ENCODE measurements around the gene GSDME.

GRCh38 chr7:24714676-24715010, 42.6 kb downstream of the GSDME start:
- TF ChIP-seq CSDC2 (CRISPR knock-in tag; IDR thresholded peaks at IDR 0.05): no peak
- no peak for TF ChIP-seq ZFP30 (CRISPR knock-in tag; IDR thresholded peaks at IDR 0.05)
- TF ChIP-seq, protein P1, sequence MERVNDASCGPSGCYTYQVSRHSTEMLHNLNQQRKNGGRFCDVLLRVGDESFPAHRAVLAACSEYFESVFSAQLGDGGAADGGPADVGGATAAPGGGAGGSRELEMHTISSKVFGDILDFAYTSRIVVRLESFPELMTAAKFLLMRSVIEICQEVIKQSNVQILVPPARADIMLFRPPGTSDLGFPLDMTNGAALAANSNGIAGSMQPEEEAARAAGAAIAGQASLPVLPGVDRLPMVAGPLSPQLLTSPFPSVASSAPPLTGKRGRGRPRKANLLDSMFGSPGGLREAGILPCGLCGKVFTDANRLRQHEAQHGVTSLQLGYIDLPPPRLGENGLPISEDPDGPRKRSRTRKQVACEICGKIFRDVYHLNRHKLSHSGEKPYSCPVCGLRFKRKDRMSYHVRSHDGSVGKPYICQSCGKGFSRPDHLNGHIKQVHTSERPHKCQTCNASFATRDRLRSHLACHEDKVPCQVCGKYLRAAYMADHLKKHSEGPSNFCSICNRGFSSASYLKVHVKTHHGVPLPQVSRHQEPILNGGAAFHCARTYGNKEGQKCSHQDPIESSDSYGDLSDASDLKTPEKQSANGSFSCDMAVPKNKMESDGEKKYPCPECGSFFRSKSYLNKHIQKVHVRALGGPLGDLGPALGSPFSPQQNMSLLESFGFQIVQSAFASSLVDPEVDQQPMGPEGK (CRISPR knock-in tag; IDR thresholded peaks at IDR 0.05; ENCODE audit: borderline replicate concordance): no peak
- TF ChIP-seq SNAI2 (CRISPR knock-in tag; IDR thresholded peaks at IDR 0.05): no peak
- TF ChIP-seq, protein P2, sequence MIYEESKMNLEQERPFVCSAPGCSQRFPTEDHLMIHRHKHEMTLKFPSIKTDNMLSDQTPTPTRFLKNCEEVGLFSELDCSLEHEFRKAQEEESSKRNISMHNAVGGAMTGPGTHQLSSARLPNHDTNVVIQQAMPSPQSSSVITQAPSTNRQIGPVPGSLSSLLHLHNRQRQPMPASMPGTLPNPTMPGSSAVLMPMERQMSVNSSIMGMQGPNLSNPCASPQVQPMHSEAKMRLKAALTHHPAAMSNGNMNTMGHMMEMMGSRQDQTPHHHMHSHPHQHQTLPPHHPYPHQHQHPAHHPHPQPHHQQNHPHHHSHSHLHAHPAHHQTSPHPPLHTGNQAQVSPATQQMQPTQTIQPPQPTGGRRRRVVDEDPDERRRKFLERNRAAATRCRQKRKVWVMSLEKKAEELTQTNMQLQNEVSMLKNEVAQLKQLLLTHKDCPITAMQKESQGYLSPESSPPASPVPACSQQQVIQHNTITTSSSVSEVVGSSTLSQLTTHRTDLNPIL (CRISPR knock-in tag; IDR thresholded peaks at IDR 0.05; ENCODE audit: low read depth): no peak
- TF ChIP-seq ZFP3 (CRISPR knock-in tag; IDR thresholded peaks at IDR 0.05): no peak
- no peak for TF ChIP-seq OSR1 (CRISPR knock-in tag; IDR thresholded peaks at IDR 0.05)
- no peak for TF ChIP-seq RARB (CRISPR knock-in tag; IDR thresholded peaks at IDR 0.05)
- TF ChIP-seq, protein P3, sequence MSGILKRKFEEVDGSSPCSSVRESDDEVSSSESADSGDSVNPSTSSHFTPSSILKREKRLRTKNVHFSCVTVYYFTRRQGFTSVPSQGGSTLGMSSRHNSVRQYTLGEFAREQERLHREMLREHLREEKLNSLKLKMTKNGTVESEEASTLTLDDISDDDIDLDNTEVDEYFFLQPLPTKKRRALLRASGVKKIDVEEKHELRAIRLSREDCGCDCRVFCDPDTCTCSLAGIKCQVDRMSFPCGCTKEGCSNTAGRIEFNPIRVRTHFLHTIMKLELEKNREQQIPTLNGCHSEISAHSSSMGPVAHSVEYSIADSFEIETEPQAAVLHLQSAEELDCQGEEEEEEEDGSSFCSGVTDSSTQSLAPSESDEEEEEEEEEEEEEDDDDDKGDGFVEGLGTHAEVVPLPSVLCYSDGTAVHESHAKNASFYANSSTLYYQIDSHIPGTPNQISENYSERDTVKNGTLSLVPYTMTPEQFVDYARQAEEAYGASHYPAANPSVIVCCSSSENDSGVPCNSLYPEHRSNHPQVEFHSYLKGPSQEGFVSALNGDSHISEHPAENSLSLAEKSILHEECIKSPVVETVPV (CRISPR knock-in tag; IDR thresholded peaks at IDR 0.05): no peak
- TF ChIP-seq ZNF8 (CRISPR knock-in tag; IDR thresholded peaks at IDR 0.05): no peak
- no peak for TF ChIP-seq ARNTL (CRISPR knock-in tag; IDR thresholded peaks at IDR 0.05; ENCODE audit: borderline replicate concordance, low read depth)

Measured in SK-N-SH treated with all-trans-retinoic acid at 6 μM for 48 hours (cell line).